BLaER1 treated with 17β-estradiol and CSF1 and Interleukin-3, amounts not matched to agents 10 nM and 100 nM (cell line): ENCODE measurements around the gene CYP27C1.

Source experiments
- H3K27ac ChIP-seq, 11 experiments: shearing (Covaris generic); formaldehyde crosslinking; 2 replicates each; pipeline ENCODE4 v1.8.1; 2022
- H3K27me3 ChIP-seq, 11 experiments: shearing (Covaris generic); formaldehyde crosslinking; 2 replicates each; pipeline ENCODE4 v1.8.1; 2022
- H3K36me3 ChIP-seq, 11 experiments: shearing (Covaris generic); formaldehyde crosslinking; 2 replicates each; pipeline ENCODE4 v1.8.1; 2022
- H3K4me1 ChIP-seq, 10 experiments: shearing (Covaris generic); formaldehyde crosslinking; 2 replicates each; pipeline ENCODE4 v1.8.1; 2022
- H3K4me2 ChIP-seq, 11 experiments: shearing (Covaris generic); formaldehyde crosslinking; 2 replicates each; pipeline ENCODE4 v1.8.1; 2022
- H3K4me3 ChIP-seq, 10 experiments: shearing (Covaris generic); formaldehyde crosslinking; 2 replicates each; pipeline ENCODE4 v1.8.1; 2022
- H3K9ac ChIP-seq, 11 experiments: shearing (Covaris generic); formaldehyde crosslinking; 2 replicates each; pipeline ENCODE4 v1.8.1; 2022
- H3K9me3 ChIP-seq, 11 experiments: shearing (Covaris generic); formaldehyde crosslinking; replicated peaks in 1 of 11; 2 replicates each; pipeline ENCODE4 v1.8.1; 2022
- H4K20me1 ChIP-seq, 11 experiments: shearing (Covaris generic); formaldehyde crosslinking; 2 replicates each; pipeline ENCODE4 v1.8.1; 2022
- Cebpa-rat ChIP-seq, 11 experiments: shearing (Covaris generic); IDR thresholded peaks; 2 replicates each; pipeline ENCODE4 v1.8.1; 2022

CYP27C1 gene

GRCh38 chr2:127143841-127144782, 76.0 kb downstream of the CYP27C1 start:
- H3K9ac ChIP-seq = 0 out of 22 replicates have a peak overlapping the region, but pooled peaks of 1 of the 11 experiments have one; percentile 23
- peak overlapping the region; percentile 6 to 84 (median 42); a peak in 18 of 22 replicates for H3K4me2 ChIP-seq
- H3K27ac ChIP-seq = peak overlapping the region in 1 of 11 experiments; percentile 26; a peak in 1 of 22 replicates
- no peak overlapping the region for H3K4me3 ChIP-seq
- no peak for TF ChIP-seq Cebpa-rat (IDR thresholded peaks at IDR 0.05)
- peaks cover 0 to 5% (median 2%) of the 10 kb centered on the region in 11 experiments; a peak in 7 of 22 replicates for H3K9me3 ChIP-seq
- H3K27me3 ChIP-seq = no peaks in the 10 kb centered on the region
- peaks cover 29 to 67% (median 39%) of the 10 kb centered on the region in 10 experiments for H3K4me1 ChIP-seq
- no peaks in the 10 kb centered on the region for H3K36me3 ChIP-seq
- H4K20me1 ChIP-seq = no peaks in the 10 kb centered on the region

GRCh38 chr2:127142663-127143630, 77.2 kb downstream of the CYP27C1 start:
- TF ChIP-seq Cebpa-rat (IDR thresholded peaks at IDR 0.05) = no peak
- Histone ChIP-seq H3K9me3 (peaks cover 0 to 11% (median 7%) of the 10 kb centered on the region in 11 experiments; a peak in 9 of 22 replicates), H3K4me2 (peak overlapping the region in 10 of 11 experiments; percentile 6 to 83 (median 43); a peak in 15 of 22 replicates), H4K20me1 (no peaks in the 10 kb centered on the region), H3K4me1 (peaks cover 30 to 67% (median 40%) of the 10 kb centered on the region in 10 experiments), H3K27me3 (no peaks in the 10 kb centered on the region), H3K4me3 (no peak overlapping the region), H3K36me3 (no peaks in the 10 kb centered on the region), H3K9ac (no peak overlapping the region), H3K27ac (no peak overlapping the region)

GRCh38 chr2:127140538-127140937, 79.6 kb downstream of the CYP27C1 start:
- no peak for TF ChIP-seq Cebpa-rat (IDR thresholded peaks at IDR 0.05)
- no peak overlapping the region for H3K9ac ChIP-seq
- H3K27me3 ChIP-seq = no peaks in the 10 kb centered on the region
- H3K4me2 ChIP-seq = peak overlapping the region in 9 of 11 experiments; percentile 0 to 59 (median 30); a peak in 11 of 22 replicates
- H3K4me1 ChIP-seq = peaks cover 50 to 72% (median 57%) of the 10 kb centered on the region in 10 experiments
- H3K4me3 ChIP-seq = no peak overlapping the region
- H3K27ac ChIP-seq = no peak overlapping the region
- peaks cover 0 to 11% (median 7%) of the 10 kb centered on the region in 11 experiments; a peak in 9 of 22 replicates for H3K9me3 ChIP-seq
- no peaks in the 10 kb centered on the region for H3K36me3 ChIP-seq
- no peaks in the 10 kb centered on the region for H4K20me1 ChIP-seq

DNA sequence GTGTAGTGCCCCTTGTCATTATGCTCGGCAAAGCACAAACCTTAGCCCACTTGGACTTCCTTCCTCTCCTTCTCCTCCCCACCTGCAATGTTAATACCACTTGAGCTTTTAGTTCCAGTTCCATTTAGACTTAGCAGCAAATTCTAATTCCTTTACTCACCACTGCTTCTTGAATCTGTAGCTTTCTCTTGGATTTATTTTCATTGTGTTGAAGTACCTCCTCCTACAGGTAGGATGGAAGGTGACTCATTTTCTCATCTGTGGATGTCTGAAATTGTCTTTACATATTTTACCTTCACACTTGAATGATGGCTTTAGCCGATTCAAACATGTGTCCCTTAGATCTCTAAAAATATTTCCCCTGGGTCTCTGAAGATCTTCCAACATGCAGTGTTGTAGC, 80.3 kb downstream of the CYP27C1 start:
- Histone ChIP-seq H3K9me3 (peaks cover 0 to 11% (median 7%) of the 10 kb centered on the region in 11 experiments; a peak in 9 of 22 replicates), H3K4me3 (no peak overlapping the region), H3K36me3 (no peaks in the 10 kb centered on the region), H4K20me1 (no peaks in the 10 kb centered on the region), H3K4me1 (peaks cover 51 to 72% (median 59%) of the 10 kb centered on the region in 10 experiments), H3K4me2 (peak overlapping the region in 8 of 11 experiments; percentile 5 to 59 (median 40); a peak in 14 of 22 replicates), H3K27me3 (no peaks in the 10 kb centered on the region), H3K9ac (no peak overlapping the region), H3K27ac (no peak overlapping the region)
- TF ChIP-seq Cebpa-rat (IDR thresholded peaks at IDR 0.05) = no peak

DNA sequence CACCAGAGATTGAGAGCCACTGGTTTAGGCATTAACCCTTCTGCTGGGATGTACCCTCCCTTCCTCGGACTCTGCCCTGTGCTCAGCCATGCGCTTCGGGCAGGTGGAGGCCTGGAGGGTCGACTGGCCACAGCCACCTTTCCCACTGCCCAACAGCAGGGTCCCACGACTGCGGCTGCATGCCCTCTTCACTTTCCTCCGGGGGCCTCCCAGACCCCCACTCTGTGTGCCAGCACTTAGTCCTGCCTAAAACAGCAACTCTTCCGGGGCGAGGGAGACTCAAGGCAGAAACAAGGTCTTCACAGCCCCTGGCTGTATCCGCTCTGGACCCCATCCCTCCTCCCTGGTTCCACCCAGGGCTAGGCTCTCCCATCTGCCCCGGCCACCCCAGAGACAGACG, 81.8 kb downstream of the CYP27C1 start:
- no peak for TF ChIP-seq Cebpa-rat (IDR thresholded peaks at IDR 0.05)
- H3K4me3 ChIP-seq = no peak overlapping the region

GRCh38 chr2:127137741-127138140, 82.4 kb downstream of the CYP27C1 start:
- Histone ChIP-seq H3K4me1 (peaks cover 41 to 63% (median 48%) of the 10 kb centered on the region in 10 experiments), H3K9ac (no peak overlapping the region), H3K9me3 (peaks cover 0 to 11% (median 7%) of the 10 kb centered on the region in 11 experiments; a peak in 9 of 22 replicates), H3K27ac (no peak overlapping the region), H3K27me3 (no peaks in the 10 kb centered on the region), H3K36me3 (no peaks in the 10 kb centered on the region), H3K4me3 (no peak overlapping the region), H4K20me1 (no peaks in the 10 kb centered on the region), H3K4me2 (peak overlapping the region; percentile 56 to 81 (median 69); a peak in 18 of 22 replicates)
- no peak for TF ChIP-seq Cebpa-rat (IDR thresholded peaks at IDR 0.05)

More for the DNA sequence above, 81.8 kb downstream of the CYP27C1 start:
- Histone ChIP-seq H3K4me2 (no peak overlapping the region), H3K9me3 (peaks cover 0 to 11% (median 7%) of the 10 kb centered on the region in 11 experiments; a peak in 9 of 22 replicates), H3K9ac (no peak overlapping the region), H3K27me3 (no peaks in the 10 kb centered on the region), H4K20me1 (no peaks in the 10 kb centered on the region), H3K4me1 (peaks cover 43 to 69% (median 52%) of the 10 kb centered on the region in 10 experiments), H3K36me3 (no peaks in the 10 kb centered on the region), H3K27ac (no peak overlapping the region)

DNA sequence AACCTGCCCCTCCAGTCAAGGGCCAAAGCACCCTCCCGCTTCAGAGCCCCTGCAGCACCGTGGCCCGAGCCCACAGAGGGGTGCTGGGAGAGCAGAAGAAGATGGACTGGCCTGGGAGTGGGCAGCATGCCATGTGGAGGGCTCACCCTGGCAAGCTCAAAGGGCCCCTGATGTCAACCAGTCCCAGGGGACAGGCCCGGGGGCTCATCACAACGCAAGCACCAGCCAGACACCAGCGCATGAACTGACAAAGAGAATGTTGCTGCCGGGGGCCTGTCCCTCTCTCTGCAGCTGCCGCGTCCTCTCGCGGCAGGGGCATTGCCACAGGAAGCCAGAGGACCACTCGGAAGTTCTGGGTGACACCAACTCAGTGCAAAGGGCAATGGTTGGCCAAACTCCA, 82.9 kb downstream of the CYP27C1 start:
- Histone ChIP-seq H3K4me2 (peak overlapping the region; percentile 56 to 81 (median 69); a peak in 21 of 22 replicates), H3K4me3 (no peak overlapping the region), H3K9me3 (peaks cover 0 to 11% (median 7%) of the 10 kb centered on the region in 11 experiments; a peak in 9 of 22 replicates), H3K27me3 (no peaks in the 10 kb centered on the region), H3K4me1 (peaks cover 41 to 61% (median 47%) of the 10 kb centered on the region in 10 experiments), H4K20me1 (no peaks in the 10 kb centered on the region), H3K36me3 (no peaks in the 10 kb centered on the region), H3K9ac (no peak overlapping the region), H3K27ac (0 out of 22 replicates have a peak overlapping the region, but pooled peaks of 1 of the 11 experiments have one; percentile 7)
- no peak for TF ChIP-seq Cebpa-rat (IDR thresholded peaks at IDR 0.05)
